SK-N-MC (cell line): ENCODE results near the gene CYP27B1.

ENCODE experiments used
- EZH2 ChIP-seq: fragments of 200-600 bp; sonication (generic); IDR thresholded peaks from one replicate; pipeline ENCODE4 v1.6.1; 2017; ENCODE audit warnings: antibody characterized with exemption
- FOXP2 ChIP-seq: optimal IDR thresholded peaks from 2 replicates; pipeline ENCODE3; 2011; ENCODE audit warnings: mild to moderate bottlenecking, moderate library complexity; ENCODE audit not compliant: insufficient read depth; ENCODE audit errors: extremely low read length, control extremely low read depth
- POLR2AphosphoS5 ChIP-seq: IDR thresholded peaks from 2 replicates; pipeline ENCODE4 v1.6.1; 2012; ENCODE audit warnings: mild to moderate bottlenecking, low read depth, low read length, borderline replicate concordance

GRCh38 chr12:57733928-57734327 lies 33.0 kb downstream of the CYP27B1 start:
- no peak for TF ChIP-seq EZH2
- TF ChIP-seq POLR2AphosphoS5 = no peak
- TF ChIP-seq FOXP2 = no peak
